MM.1S (cell line): Measurements from ENCODE around the gene BPI.

ENCODE experiments used
- CTCF ChIP-seq: fragments of 300-600 bp; sonication (generic); IDR thresholded peaks from 2 replicates; pipeline ENCODE4 v1.5.1; 2016; ENCODE audit warnings: antibody characterized with exemption, low read length, mixed read lengths
- EZH2 ChIP-seq: fragments of 300-600 bp; sonication (generic); optimal IDR thresholded peaks from 2 replicates; pipeline ENCODE3; 2017; ENCODE audit warnings: low read depth, mild to moderate bottlenecking, antibody characterized with exemption, low read length, mixed read lengths

- peak; percentile 25 for TF ChIP-seq CTCF
- no peak for TF ChIP-seq EZH2
Observed at GRCh38 chr20:38290829-38291814, 12.8 kb upstream of the BPI start.
